BLaER1 treated with 17β-estradiol and CSF1 and Interleukin-3, amounts not matched to agents 10 nM and 100 nM (cell line): ENCODE measurements around the gene SGMS2.

ENCODE experiments used
- H3K27ac ChIP-seq, 11 experiments: shearing (Covaris generic); formaldehyde crosslinking; 2 replicates each; pipeline ENCODE4 v1.8.1; 2022
- H3K27me3 ChIP-seq, 11 experiments: shearing (Covaris generic); formaldehyde crosslinking; 2 replicates each; pipeline ENCODE4 v1.8.1; 2022
- H3K36me3 ChIP-seq, 11 experiments: shearing (Covaris generic); formaldehyde crosslinking; 2 replicates each; pipeline ENCODE4 v1.8.1; 2022
- H3K4me1 ChIP-seq, 10 experiments: shearing (Covaris generic); formaldehyde crosslinking; 2 replicates each; pipeline ENCODE4 v1.8.1; 2022
- H3K4me2 ChIP-seq, 11 experiments: shearing (Covaris generic); formaldehyde crosslinking; 2 replicates each; pipeline ENCODE4 v1.8.1; 2022
- H3K4me3 ChIP-seq, 10 experiments: shearing (Covaris generic); formaldehyde crosslinking; 2 replicates each; pipeline ENCODE4 v1.8.1; 2022
- H3K9ac ChIP-seq, 11 experiments: shearing (Covaris generic); formaldehyde crosslinking; 2 replicates each; pipeline ENCODE4 v1.8.1; 2022
- H3K9me3 ChIP-seq, 11 experiments: shearing (Covaris generic); formaldehyde crosslinking; replicated peaks in 1 of 11; 2 replicates each; pipeline ENCODE4 v1.8.1; 2022
- H4K20me1 ChIP-seq, 11 experiments: shearing (Covaris generic); formaldehyde crosslinking; 2 replicates each; pipeline ENCODE4 v1.8.1; 2022
- Cebpa-rat ChIP-seq, 11 experiments: shearing (Covaris generic); IDR thresholded peaks; 2 replicates each; pipeline ENCODE4 v1.8.1; 2022

SGMS2 gene

GRCh38 chr4:107930821-107931774 lies 106.4 kb downstream of the SGMS2 start, which contains the start of gene CYP2U1:
TSS of gene CYP2U1 (plus strand) at chr4:107931549. CDS start at chr4:107931644, 95 bp downstream.
- Histone ChIP-seq H3K36me3 (no peaks in the 10 kb centered on the region), H3K4me3 (peak within 1 kb of the TSS; percentile 65 to 76 (median 74)), H3K9ac (peak within 1 kb of the TSS; percentile 64 to 81 (median 77)), H4K20me1 (no peaks in the 10 kb centered on the region), H3K4me2 (peak within 1 kb of the TSS; percentile 97 to 100 (median 99)), H3K9me3 (no peaks in the 10 kb centered on the region), H3K4me1 (peaks cover 4 to 21% (median 13%) of the 10 kb centered on the region in 10 experiments; a peak in 18 of 20 replicates), H3K27ac (peak within 1 kb of the TSS; percentile 8 to 68 (median 59); a peak in 20 of 22 replicates), H3K27me3 (peaks cover 11 to 23% (median 15%) of the 10 kb centered on the region in 11 experiments; a peak in 19 of 22 replicates)
- no peak for TF ChIP-seq Cebpa-rat (IDR thresholded peaks at IDR 0.05)

GRCh38 chr4:107931775-107932321 lies 107.1 kb downstream of the SGMS2 start:
- H3K27me3 ChIP-seq = peaks cover 11 to 23% (median 15%) of the 10 kb centered on the region in 11 experiments; a peak in 19 of 22 replicates
- peak overlapping the region; percentile 64 to 81 (median 77) for H3K9ac ChIP-seq
- peaks cover 6 to 21% (median 13%) of the 10 kb centered on the region in 10 experiments; a peak in 18 of 20 replicates for H3K4me1 ChIP-seq
- H4K20me1 ChIP-seq = no peaks in the 10 kb centered on the region
- H3K4me2 ChIP-seq = peak overlapping the region; percentile 97 to 100 (median 99)
- no peak for TF ChIP-seq Cebpa-rat (IDR thresholded peaks at IDR 0.05)
- no peaks in the 10 kb centered on the region for H3K36me3 ChIP-seq
- H3K27ac ChIP-seq = peak overlapping the region; percentile 8 to 68 (median 59); a peak in 20 of 22 replicates
- H3K4me3 ChIP-seq = peak overlapping the region; percentile 65 to 76 (median 74)
- no peaks in the 10 kb centered on the region for H3K9me3 ChIP-seq

- no peak overlapping the region for H3K4me3 ChIP-seq
- no peaks in the 10 kb centered on the region for H4K20me1 ChIP-seq
- no peak overlapping the region for H3K27ac ChIP-seq
- peaks cover 11 to 23% (median 15%) of the 10 kb centered on the region in 11 experiments; a peak in 19 of 22 replicates for H3K27me3 ChIP-seq
- peaks cover 12 to 25% (median 17%) of the 10 kb centered on the region in 10 experiments; a peak in 19 of 20 replicates for H3K4me1 ChIP-seq
- TF ChIP-seq Cebpa-rat (IDR thresholded peaks at IDR 0.05) = no peak
- no peaks in the 10 kb centered on the region for H3K36me3 ChIP-seq
- H3K9me3 ChIP-seq = no peaks in the 10 kb centered on the region
- no peak overlapping the region for H3K9ac ChIP-seq
- no peak overlapping the region for H3K4me2 ChIP-seq
These were observed 110.5 kb downstream of the SGMS2 start for GRCh38 chr4:107935246-107935645.

GRCh38 chr4:107937040-107937439 lies 112.3 kb downstream of the SGMS2 start:
- peaks cover 7 to 10% (median 8%) of the 10 kb centered on the region in 11 experiments; a peak in 19 of 22 replicates for H3K27me3 ChIP-seq
- H3K9me3 ChIP-seq = no peaks in the 10 kb centered on the region
- TF ChIP-seq Cebpa-rat (IDR thresholded peaks at IDR 0.05) = no peak
- H3K4me1 ChIP-seq = peaks cover 3 to 20% (median 11%) of the 10 kb centered on the region in 10 experiments; a peak in 19 of 20 replicates
- H3K27ac ChIP-seq = no peak overlapping the region
- H3K36me3 ChIP-seq = no peaks in the 10 kb centered on the region
- H4K20me1 ChIP-seq = no peaks in the 10 kb centered on the region
- H3K4me2 ChIP-seq = peak overlapping the region in 3 of 11 experiments; percentile 1 to 61 (median 33); a peak in 5 of 22 replicates
- H3K4me3 ChIP-seq = no peak overlapping the region
- H3K9ac ChIP-seq = no peak overlapping the region

- no peak for TF ChIP-seq Cebpa-rat (IDR thresholded peaks at IDR 0.05)
- no peaks in the 10 kb centered on the region for H3K36me3 ChIP-seq
These were observed 114.6 kb downstream of the SGMS2 start for GRCh38 chr4:107939307-107939706.

GRCh38 chr4:107945809-107946208 lies 121.1 kb downstream of the SGMS2 start:
- Histone ChIP-seq H3K36me3 (peaks cover 0 to 30% (median 6%) of the 10 kb centered on the region in 11 experiments; a peak in 11 of 22 replicates), H4K20me1 (no peaks in the 10 kb centered on the region), H3K27ac (no peak overlapping the region), H3K9me3 (0 out of 22 replicates have a peak, but pooled peaks cover 0 to 5% (median 0%) of the 10 kb centered on the region in 11 experiments), H3K9ac (no peak overlapping the region), H3K4me2 (no peak overlapping the region), H3K4me3 (no peak overlapping the region), H3K4me1 (peaks cover 0 to 10% (median 0%) of the 10 kb centered on the region in 10 experiments; a peak in 2 of 20 replicates), H3K27me3 (no peaks in the 10 kb centered on the region)
- no peak for TF ChIP-seq Cebpa-rat (IDR thresholded peaks at IDR 0.05)

More at GRCh38 chr4:107939307-107939706, 114.6 kb downstream of the SGMS2 start:
- Histone ChIP-seq H3K27me3 (no peaks in the 10 kb centered on the region), H3K9ac (no peak overlapping the region), H3K4me3 (no peak overlapping the region), H3K9me3 (0 out of 22 replicates have a peak, but pooled peaks cover 0 to 5% (median 0%) of the 10 kb centered on the region in 11 experiments), H3K4me2 (no peak overlapping the region), H4K20me1 (no peaks in the 10 kb centered on the region), H3K27ac (no peak overlapping the region), H3K4me1 (peaks cover 0 to 19% (median 4%) of the 10 kb centered on the region in 10 experiments; a peak in 8 of 20 replicates)

- TF ChIP-seq Cebpa-rat (IDR thresholded peaks at IDR 0.05) = no peak
- H3K9me3 ChIP-seq = peaks cover 2 to 11% (median 10%) of the 10 kb centered on the region in 11 experiments; a peak in 13 of 22 replicates
- no peak overlapping the region for H3K4me2 ChIP-seq
- no peaks in the 10 kb centered on the region for H3K4me1 ChIP-seq
- H3K36me3 ChIP-seq = peaks cover 0 to 29% (median 6%) of the 10 kb centered on the region in 11 experiments; a peak in 11 of 22 replicates
- H3K9ac ChIP-seq = no peak overlapping the region
- H4K20me1 ChIP-seq = no peaks in the 10 kb centered on the region
- no peak overlapping the region for H3K4me3 ChIP-seq
- no peak overlapping the region for H3K27ac ChIP-seq
- H3K27me3 ChIP-seq = no peaks in the 10 kb centered on the region
These were observed 126.2 kb downstream of the SGMS2 start for GRCh38 chr4:107950746-107951540.

GRCh38 chr4:107951551-107951950 lies 126.8 kb downstream of the SGMS2 start:
- H3K36me3 ChIP-seq = peaks cover 0 to 28% (median 6%) of the 10 kb centered on the region in 11 experiments; a peak in 11 of 22 replicates
- no peaks in the 10 kb centered on the region for H3K27me3 ChIP-seq
- H3K4me2 ChIP-seq = no peak overlapping the region
- no peak overlapping the region for H3K9ac ChIP-seq
- H3K4me1 ChIP-seq = no peaks in the 10 kb centered on the region
- no peaks in the 10 kb centered on the region for H4K20me1 ChIP-seq
- no peak overlapping the region for H3K4me3 ChIP-seq
- H3K27ac ChIP-seq = no peak overlapping the region
- TF ChIP-seq Cebpa-rat (IDR thresholded peaks at IDR 0.05) = no peak
- H3K9me3 ChIP-seq = peaks cover 8 to 17% (median 15%) of the 10 kb centered on the region in 11 experiments; a peak in 19 of 22 replicates
